Urinary bladder (tissue), 4 donors: ENCODE data around the gene PCDHB4. TPM values are rescaled to one million over a fixed set of nuclear protein-coding genes. Genes with fewer than 3 reads are reported as not detected.
"Not testable (repeated sequence)": the region's sequence is repeated elsewhere in the genome, so short reads cannot be mapped to it uniquely, and the experiment has no call there.

Source experiments
- DNase-seq: peaks from one replicate; pipeline ENCODE4 v3.0.0-alpha.2; 2015; ENCODE audit errors: extremely low spot score
- H3K27ac ChIP-seq: one replicate; pipeline ENCODE4 v1.5.1; 2013; ENCODE audit warnings: low read depth, mild to moderate bottlenecking, moderate library complexity
- H3K36me3 ChIP-seq: one replicate; pipeline ENCODE4 v1.6.1; 2013; ENCODE audit warnings: mild to moderate bottlenecking, moderate library complexity; ENCODE audit not compliant: insufficient read depth
- H3K4me1 ChIP-seq: one replicate; pipeline ENCODE4 v1.6.1; 2013; ENCODE audit warnings: mild to moderate bottlenecking, moderate library complexity; ENCODE audit not compliant: insufficient read depth
- H3K4me3 ChIP-seq: one replicate; pipeline ENCODE4 v1.5.1; 2013; ENCODE audit warnings: low read depth, low read length
- WGBS: extraction: QIAGEN DNeasy Blood & Tissue Kit; methylation state at CpG from one replicate; pipeline ENCODE4 v1.1.7; 2013; 5-methylcytosine and 5-hydroxymethylcytosine counted together
- polyA plus RNA-seq: library from polyadenylated mRNA; stranded (reverse); fragments of 200-250 nt; gene quantifications from one replicate; pipeline ENCODE4 v1.2.3, GENCODE V29; 2013
- total RNA-seq: library from RNA; depleted of rRNA; stranded (reverse); fragments of >200 nt; gene quantifications from one replicate; pipeline ENCODE4 v1.2.3, GENCODE V29; 2014
- donor health status: healthy with polysubstance abuse.
- donor health status: healthy.

PCDHB4 gene
- total and polyA plus RNA-seq, 2 donors, result 3.8 to 6.2 TPM

- H3K27ac ChIP-seq, result no peak overlapping the region
- no peak for DNase-seq
- no peaks in the 10 kb centered on the region for H3K4me1 ChIP-seq
- no peak overlapping the region for H3K4me3 ChIP-seq
- 38% methylated on average over 12 of the region's 12 CpGs for WGBS
- no peaks in the 10 kb centered on the region for H3K36me3 ChIP-seq
Measured at GRCh38 chr5:141121985-141122384, 367 bp downstream of the PCDHB4 start.

- DNase-seq, H3K36me3 ChIP-seq, H3K4me1 ChIP-seq, H3K4me3 ChIP-seq, H3K27ac ChIP-seq: not testable (repeated sequence)
- WGBS, result 33% methylated on average over 66 of the region's 73 CpGs
Measured at GRCh38 chr5:141123396-141124135, 1.9 kb downstream of the PCDHB4 start.

GRCh38 chr5:141127305-141127704 is 5.7 kb downstream of the PCDHB4 start:
- Histone ChIP-seq H3K27ac (no peak overlapping the region), H3K36me3 (no peaks in the 10 kb centered on the region), H3K4me3 (no peak overlapping the region), H3K4me1 (no peaks in the 10 kb centered on the region)
- WGBS, result 96% methylated on average over 1 of the region's 1 CpG
- DNase-seq, result no peak

- Histone ChIP-seq H3K4me1 (no peaks in the 10 kb centered on the region), H3K27ac (no peak within 1 kb of the TSS), H3K4me3 (peak within 1 kb of the TSS; percentile 15), H3K36me3 (no peaks in the 10 kb centered on the region)
- DNase-seq, result no peak
- 16% methylated on average over 22 of the region's 22 CpGs for WGBS
Measured at GRCh38 chr5:141135030-141135717, 13.6 kb downstream of the PCDHB4 start, which contains the start of gene PCDHB5. Gene PCDHB5 (plus strand): TSS chr5:141135206. CDS start chr5:141135435, 229 bp downstream.

GRCh38 chr5:141135718-141136266 is 14.2 kb downstream of the PCDHB4 start:
- Histone ChIP-seq H3K4me1 (no peaks in the 10 kb centered on the region), H3K27ac (no peak overlapping the region), H3K4me3 (no peak overlapping the region), H3K36me3 (no peaks in the 10 kb centered on the region)
- no peak for DNase-seq
- 39% methylated on average over 19 of the region's 19 CpGs for WGBS

GRCh38 chr5:141137346-141137745 is 15.7 kb downstream of the PCDHB4 start:
- not testable (repeated sequence) for H3K27ac ChIP-seq

GRCh38 chr5:141149812-141150211 is 28.2 kb downstream of the PCDHB4 start, which contains the start of gene PCDHB6:
Gene PCDHB6 (plus strand): TSS chr5:141150057. CDS start chr5:141150258, 201 bp downstream.
- H3K4me3 ChIP-seq, result no peak within 1 kb of the TSS
- no peaks in the 10 kb centered on the region for H3K36me3 ChIP-seq
- no peaks in the 10 kb centered on the region for H3K4me1 ChIP-seq
- DNase-seq, result no peak
- H3K27ac ChIP-seq, result no peak within 1 kb of the TSS
- WGBS, result 12% methylated on average over 18 of the region's 18 CpGs

More at GRCh38 chr5:141137346-141137745, 15.7 kb downstream of the PCDHB4 start:
- H3K4me3 ChIP-seq, H3K36me3 ChIP-seq, H3K4me1 ChIP-seq, DNase-seq: not testable (repeated sequence)
- WGBS, result 47% methylated on average over 34 of the region's 34 CpGs

GRCh38 chr5:141150224-141150992 is 28.8 kb downstream of the PCDHB4 start:
- H3K4me3 ChIP-seq, result no peak overlapping the region
- WGBS, result 40% methylated on average over 33 of the region's 33 CpGs

GRCh38 chr5:141150993-141151325 is 29.3 kb downstream of the PCDHB4 start:
- WGBS, result 32% methylated on average over 13 of the region's 13 CpGs
- H3K36me3 ChIP-seq, result no peaks in the 10 kb centered on the region
- no peak overlapping the region for H3K4me3 ChIP-seq
- DNase-seq, result no peak
- no peaks in the 10 kb centered on the region for H3K4me1 ChIP-seq
- no peak overlapping the region for H3K27ac ChIP-seq

More at GRCh38 chr5:141150224-141150992, 28.8 kb downstream of the PCDHB4 start:
- no peak for DNase-seq
- Histone ChIP-seq H3K36me3 (no peaks in the 10 kb centered on the region), H3K27ac (no peak overlapping the region), H3K4me1 (no peaks in the 10 kb centered on the region)

- not testable (repeated sequence) for H3K4me1 ChIP-seq, DNase-seq, H3K27ac ChIP-seq, H3K4me3 ChIP-seq, H3K36me3 ChIP-seq
- WGBS, result 36% methylated on average over 35 of the region's 41 CpGs
Measured at GRCh38 chr5:141151632-141152031, 30.0 kb downstream of the PCDHB4 start.

GRCh38 chr5:141152096-141152495 is 30.5 kb downstream of the PCDHB4 start:
- not testable (repeated sequence) for H3K4me3 ChIP-seq, H3K4me1 ChIP-seq, H3K27ac ChIP-seq, H3K36me3 ChIP-seq, DNase-seq
- 30% methylated on average over 36 of the region's 36 CpGs for WGBS

GRCh38 chr5:141155540-141156374 is 34.1 kb downstream of the PCDHB4 start:
- 34% methylated on average over 21 of the region's 21 CpGs for WGBS
- DNase-seq, result no peak
- Histone ChIP-seq H3K4me3 (no peak overlapping the region), H3K36me3 (no peaks in the 10 kb centered on the region), H3K4me1 (no peaks in the 10 kb centered on the region), H3K27ac (no peak overlapping the region)

- not testable (repeated sequence) for H3K4me1 ChIP-seq, H3K36me3 ChIP-seq, H3K4me3 ChIP-seq, DNase-seq, H3K27ac ChIP-seq
- 37% methylated on average over 38 of the region's 38 CpGs for WGBS
Measured at GRCh38 chr5:141157356-141157755, 35.7 kb downstream of the PCDHB4 start.
